Liver (tissue), 9 donors: ENCODE data around the gene DNAH17. TPM values are rescaled to one million over a fixed set of nuclear protein-coding genes. Genes with fewer than 3 reads are reported as not detected.

Experiments
- DNase-seq: peaks from one replicate; pipeline ENCODE4 v3.0.0-alpha.2; 2017; ENCODE audit warnings: low spot score
- H3K27ac ChIP-seq, 2 donors: one replicate each; pipeline ENCODE4 v1.7.0; 2013; ENCODE audit warnings: inconsistent platforms in 2 of 2, low read length in 2 of 2, control low read depth in 1 of 2, low read depth in 1 of 2, mild to moderate bottlenecking in 1 of 2
- H3K27me3 ChIP-seq, 4 donors: one replicate each; pipeline versions ENCODE4 v1.6.1 to v1.7.0; 2013; ENCODE audit warnings: low read length in 3 of 4, inconsistent platforms in 1 of 4, mild to moderate bottlenecking in 1 of 4, moderate library complexity in 1 of 4; ENCODE audit not compliant: control insufficient read depth in 4 of 4, insufficient read depth in 4 of 4
- H3K36me3 ChIP-seq, 4 donors: one replicate each; pipeline versions ENCODE4 v1.6.1 to v1.7.0; 2013; ENCODE audit warnings: low read length in 3 of 4, mild to moderate bottlenecking in 3 of 4, low read depth in 1 of 4, moderate library complexity in 1 of 4; ENCODE audit not compliant: control insufficient read depth in 4 of 4, insufficient read depth in 3 of 4
- H3K4me1 ChIP-seq, 4 donors: one replicate each; pipeline versions ENCODE4 v1.6.1 to v1.7.0; 2013; ENCODE audit warnings: low read length in 3 of 4, mild to moderate bottlenecking in 3 of 4, moderate library complexity in 1 of 4; ENCODE audit not compliant: control insufficient read depth in 4 of 4, insufficient read depth in 4 of 4
- H3K4me3 ChIP-seq, 3 donors: one replicate each; pipeline versions ENCODE4 v1.6.1 to v1.7.0; 2013; ENCODE audit warnings: low read length in 3 of 3, control low read depth in 1 of 3, low read depth in 1 of 3, mild to moderate bottlenecking in 1 of 3
- H3K9ac ChIP-seq, 2 donors: one replicate each; pipeline ENCODE4 v1.7.0; 2013; ENCODE audit warnings: low read length in 2 of 2, mild to moderate bottlenecking in 2 of 2, moderate library complexity in 2 of 2, control low read depth in 1 of 2, low read depth in 1 of 2
- H3K9me3 ChIP-seq, 4 donors: one replicate each; pipeline versions ENCODE4 v1.6.1 to v1.7.0; 2013; ENCODE audit warnings: low read length in 3 of 4; ENCODE audit not compliant: control insufficient read depth in 4 of 4
- FOXA1 ChIP-seq: IDR thresholded peaks from 2 replicates; pipeline ENCODE4 v1.6.1; 2016; ENCODE audit warnings: antibody characterized with exemption
- FOXA2 ChIP-seq: IDR thresholded peaks from 2 replicates; pipeline ENCODE4 v1.6.1; 2016; ENCODE audit warnings: antibody characterized with exemption
- GABPA ChIP-seq, 2 donors: IDR thresholded peaks in 1 of 2; conservative IDR thresholded peaks in 1 of 2; 2 replicates each; pipeline ENCODE4 v1.6.1; 2016; ENCODE audit warnings: antibody characterized with exemption in 2 of 2, mild to moderate bottlenecking in 1 of 2, moderate library complexity in 1 of 2
- HNF4A ChIP-seq, 2 donors: conservative IDR thresholded peaks; 2 replicates each; pipeline ENCODE4 v1.6.1; 2016; ENCODE audit warnings: antibody characterized with exemption in 2 of 2, mild to moderate bottlenecking in 2 of 2
- HNF4G ChIP-seq: IDR thresholded peaks from 2 replicates; pipeline ENCODE4 v1.6.1; 2016; ENCODE audit warnings: antibody characterized with exemption
- JUND ChIP-seq, 2 donors: IDR thresholded peaks; 2 replicates each; pipeline ENCODE4 v1.6.1; 2016; ENCODE audit warnings: antibody characterized with exemption in 2 of 2
- NR2F2 ChIP-seq: IDR thresholded peaks from 2 replicates; pipeline ENCODE4 v1.6.1; 2016; ENCODE audit warnings: antibody characterized with exemption
- RXRA ChIP-seq, 2 donors: IDR thresholded peaks; 2 replicates each; pipeline ENCODE4 v1.6.1; 2017 to 2018; ENCODE audit warnings: antibody characterized with exemption in 2 of 2, mild to moderate bottlenecking in 1 of 2
- TAF1 ChIP-seq: conservative IDR thresholded peaks from 2 replicates; pipeline ENCODE4 v1.6.1; 2016; ENCODE audit warnings: antibody characterized with exemption, mild to moderate bottlenecking
- YY1 ChIP-seq: IDR thresholded peaks from 2 replicates; pipeline ENCODE4 v1.6.1; 2016; ENCODE audit warnings: antibody characterized with exemption, mild to moderate bottlenecking
- WGBS: extraction: QIAGEN DNeasy Blood & Tissue Kit; methylation state at CpG from one replicate; pipeline ENCODE4 v1.1.7; 2013; 5-methylcytosine and 5-hydroxymethylcytosine counted together
- polyA plus RNA-seq, 2 donors: library from polyadenylated mRNA; stranded (reverse) in 1 of 2; unstranded in 1 of 2; fragments of 200-250 nt in 1 of 2; fragments of >200 nt in 1 of 2; fragmentation: Nextera tagmentation in 1 of 2; extraction: Ambion mirVana in 1 of 2; gene quantifications; one replicate each; pipeline versions ENCODE4 v1.2.1 to v1.2.3, GENCODE V29; 2013 to 2015
- total RNA-seq, 2 donors: library from RNA; depleted of rRNA; stranded (reverse); fragments of >200 nt; gene quantifications; one replicate each; pipeline ENCODE4 v1.2.3, GENCODE V29; 2014
- TF ChIP-seq, protein P1 (sequence below): IDR thresholded peaks from 2 replicates; pipeline ENCODE4 v1.6.1; 2016; ENCODE audit warnings: antibody characterized with exemption, mild to moderate bottlenecking
- TF ChIP-seq, protein P2 (sequence below): IDR thresholded peaks from 2 replicates; pipeline ENCODE4 v1.6.1; 2016; ENCODE audit warnings: antibody characterized with exemption
- TF ChIP-seq, protein P3 (sequence below): fragments of 150-350 bp; IDR thresholded peaks from 2 replicates; pipeline ENCODE4 v1.5.1; 2017; ENCODE audit warnings: improper control_type of control experiment, low read depth, low read length; ENCODE audit not compliant: missing input control
- TF ChIP-seq, protein P4 (sequence below): IDR thresholded peaks from 2 replicates; pipeline ENCODE4 v1.6.1; 2016; ENCODE audit warnings: antibody characterized with exemption
- TF ChIP-seq, protein P5 (sequence below): IDR thresholded peaks from 2 replicates; pipeline ENCODE4 v1.6.1; 2016; ENCODE audit warnings: antibody characterized with exemption
- donor health status: healthy.
- donor health status: healthy.
- donor health status: healthy.
- donor health status: healthy.
- donor health status: healthy.

Gene DNAH17
- total and polyA plus RNA-seq, 4 donors, result 0.09 to 0.79 TPM; not detected in 2

DNA sequence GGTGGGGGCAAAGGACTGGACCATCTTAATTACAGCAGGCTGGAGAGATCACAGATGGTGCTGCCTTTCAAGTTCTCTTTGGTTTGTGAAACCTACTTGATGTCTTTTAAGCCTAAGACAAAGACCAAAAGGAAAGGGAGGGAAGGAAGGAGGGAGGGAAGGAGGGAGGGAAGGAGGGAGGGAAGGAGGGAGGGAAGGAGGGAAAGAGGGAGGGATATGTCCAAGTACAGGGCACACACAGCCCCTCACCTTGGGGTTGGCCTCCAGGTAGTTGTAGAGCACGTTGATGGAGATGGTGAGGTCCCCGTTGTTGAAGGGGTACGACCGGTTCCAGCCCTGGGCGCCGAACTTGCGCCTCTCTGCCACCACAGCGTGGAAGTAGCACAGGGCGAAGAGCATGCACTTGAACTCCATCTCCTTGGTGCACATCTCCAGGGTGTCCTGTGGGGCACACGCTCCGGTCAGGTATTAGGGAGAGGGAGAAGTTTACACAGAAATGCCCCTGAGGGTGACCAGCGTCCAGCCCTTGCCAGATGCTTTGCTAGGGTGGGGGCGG lies 143.3 kb downstream of the DNAH17 start:
- TF ChIP-seq NR2F2 (no peak), GABPA (IDR thresholded peaks at IDR 0.05 in 1 of 2, conservative IDR thresholded peaks at IDR 0.05 in 1 of 2) (no peak)
- TF ChIP-seq, protein P1, sequence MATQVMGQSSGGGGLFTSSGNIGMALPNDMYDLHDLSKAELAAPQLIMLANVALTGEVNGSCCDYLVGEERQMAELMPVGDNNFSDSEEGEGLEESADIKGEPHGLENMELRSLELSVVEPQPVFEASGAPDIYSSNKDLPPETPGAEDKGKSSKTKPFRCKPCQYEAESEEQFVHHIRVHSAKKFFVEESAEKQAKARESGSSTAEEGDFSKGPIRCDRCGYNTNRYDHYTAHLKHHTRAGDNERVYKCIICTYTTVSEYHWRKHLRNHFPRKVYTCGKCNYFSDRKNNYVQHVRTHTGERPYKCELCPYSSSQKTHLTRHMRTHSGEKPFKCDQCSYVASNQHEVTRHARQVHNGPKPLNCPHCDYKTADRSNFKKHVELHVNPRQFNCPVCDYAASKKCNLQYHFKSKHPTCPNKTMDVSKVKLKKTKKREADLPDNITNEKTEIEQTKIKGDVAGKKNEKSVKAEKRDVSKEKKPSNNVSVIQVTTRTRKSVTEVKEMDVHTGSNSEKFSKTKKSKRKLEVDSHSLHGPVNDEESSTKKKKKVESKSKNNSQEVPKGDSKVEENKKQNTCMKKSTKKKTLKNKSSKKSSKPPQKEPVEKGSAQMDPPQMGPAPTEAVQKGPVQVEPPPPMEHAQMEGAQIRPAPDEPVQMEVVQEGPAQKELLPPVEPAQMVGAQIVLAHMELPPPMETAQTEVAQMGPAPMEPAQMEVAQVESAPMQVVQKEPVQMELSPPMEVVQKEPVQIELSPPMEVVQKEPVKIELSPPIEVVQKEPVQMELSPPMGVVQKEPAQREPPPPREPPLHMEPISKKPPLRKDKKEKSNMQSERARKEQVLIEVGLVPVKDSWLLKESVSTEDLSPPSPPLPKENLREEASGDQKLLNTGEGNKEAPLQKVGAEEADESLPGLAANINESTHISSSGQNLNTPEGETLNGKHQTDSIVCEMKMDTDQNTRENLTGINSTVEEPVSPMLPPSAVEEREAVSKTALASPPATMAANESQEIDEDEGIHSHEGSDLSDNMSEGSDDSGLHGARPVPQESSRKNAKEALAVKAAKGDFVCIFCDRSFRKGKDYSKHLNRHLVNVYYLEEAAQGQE, result no peak
- TF ChIP-seq, protein P2, sequence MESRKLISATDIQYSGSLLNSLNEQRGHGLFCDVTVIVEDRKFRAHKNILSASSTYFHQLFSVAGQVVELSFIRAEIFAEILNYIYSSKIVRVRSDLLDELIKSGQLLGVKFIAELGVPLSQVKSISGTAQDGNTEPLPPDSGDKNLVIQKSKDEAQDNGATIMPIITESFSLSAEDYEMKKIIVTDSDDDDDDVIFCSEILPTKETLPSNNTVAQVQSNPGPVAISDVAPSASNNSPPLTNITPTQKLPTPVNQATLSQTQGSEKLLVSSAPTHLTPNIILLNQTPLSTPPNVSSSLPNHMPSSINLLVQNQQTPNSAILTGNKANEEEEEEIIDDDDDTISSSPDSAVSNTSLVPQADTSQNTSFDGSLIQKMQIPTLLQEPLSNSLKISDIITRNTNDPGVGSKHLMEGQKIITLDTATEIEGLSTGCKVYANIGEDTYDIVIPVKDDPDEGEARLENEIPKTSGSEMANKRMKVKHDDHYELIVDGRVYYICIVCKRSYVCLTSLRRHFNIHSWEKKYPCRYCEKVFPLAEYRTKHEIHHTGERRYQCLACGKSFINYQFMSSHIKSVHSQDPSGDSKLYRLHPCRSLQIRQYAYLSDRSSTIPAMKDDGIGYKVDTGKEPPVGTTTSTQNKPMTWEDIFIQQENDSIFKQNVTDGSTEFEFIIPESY, result no peak
- peaks cover 0 to 9% (median 0%) of the 10 kb centered on the region in 4 donors for H3K36me3 ChIP-seq
- H3K9ac ChIP-seq, result no peak overlapping the region
- no peak overlapping the region for H3K4me3 ChIP-seq
- H3K27me3 ChIP-seq, result no peaks in the 10 kb centered on the region
- no peaks in the 10 kb centered on the region for H3K9me3 ChIP-seq
- H3K4me1 ChIP-seq, result peaks cover 2 to 10% (median 5%) of the 10 kb centered on the region in 4 donors
- H3K27ac ChIP-seq, result no peak overlapping the region
- no peak for DNase-seq
- WGBS, result 88% methylated on average over 13 of the region's 13 CpGs

DNA sequence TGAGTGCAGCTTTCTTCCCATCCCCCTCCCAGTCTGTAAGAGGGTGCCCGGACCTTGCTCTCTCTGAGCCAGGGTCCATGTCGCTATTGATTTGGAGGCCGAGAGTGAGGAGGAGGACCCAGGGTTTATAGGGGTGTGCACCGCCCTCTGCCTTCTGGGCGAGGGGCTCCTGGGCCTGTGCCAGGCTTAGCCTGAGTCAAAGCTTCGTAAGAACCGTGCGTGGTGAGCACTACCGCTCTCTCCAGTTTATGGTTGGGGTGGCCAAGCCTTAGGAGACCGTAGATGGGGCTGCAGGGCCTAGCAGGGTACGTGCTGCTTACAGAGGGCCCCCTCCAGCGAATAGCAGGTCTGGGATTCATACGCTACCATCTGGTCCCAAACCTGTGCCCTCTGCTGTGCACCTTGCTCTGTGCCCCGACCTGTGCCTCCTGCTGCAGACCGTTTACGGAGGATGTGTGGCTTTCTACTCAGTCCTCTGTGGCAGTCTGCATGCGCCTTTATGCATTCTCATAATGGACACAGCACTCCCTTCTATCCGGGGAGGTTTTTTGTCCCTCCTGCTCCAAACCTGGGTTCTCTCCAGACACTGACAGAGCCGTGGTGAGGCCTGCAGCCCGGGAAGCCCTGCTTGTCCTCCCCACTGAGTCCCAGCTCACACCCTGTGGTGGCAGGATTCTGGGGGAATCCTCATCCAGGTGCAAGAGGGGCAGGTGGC lies 144.0 kb downstream of the DNAH17 start:
- Histone ChIP-seq H3K27me3 (no peaks in the 10 kb centered on the region), H3K9me3 (no peaks in the 10 kb centered on the region), H3K4me3 (no peak overlapping the region), H3K36me3 (peaks cover 0 to 9% (median 0%) of the 10 kb centered on the region in 4 donors), H3K4me1 (peaks cover 2 to 10% (median 5%) of the 10 kb centered on the region in 4 donors), H3K27ac (no peak overlapping the region), H3K9ac (no peak overlapping the region)
- no peak for DNase-seq
- 66% methylated on average over 20 of the region's 20 CpGs for WGBS
- TF ChIP-seq HNF4A (conservative IDR thresholded peaks at IDR 0.05) (no peak), NR2F2 (no peak), HNF4G (no peak), FOXA1 (no peak), GABPA (IDR thresholded peaks at IDR 0.05 in 1 of 2, conservative IDR thresholded peaks at IDR 0.05 in 1 of 2) (no peak), FOXA2 (no peak), JUND (IDR thresholded peaks at IDR 0.05) (no peak), YY1 (no peak), RXRA (IDR thresholded peaks at IDR 0.05) (no peak), TAF1 (no peak)
- TF ChIP-seq, protein P3, sequence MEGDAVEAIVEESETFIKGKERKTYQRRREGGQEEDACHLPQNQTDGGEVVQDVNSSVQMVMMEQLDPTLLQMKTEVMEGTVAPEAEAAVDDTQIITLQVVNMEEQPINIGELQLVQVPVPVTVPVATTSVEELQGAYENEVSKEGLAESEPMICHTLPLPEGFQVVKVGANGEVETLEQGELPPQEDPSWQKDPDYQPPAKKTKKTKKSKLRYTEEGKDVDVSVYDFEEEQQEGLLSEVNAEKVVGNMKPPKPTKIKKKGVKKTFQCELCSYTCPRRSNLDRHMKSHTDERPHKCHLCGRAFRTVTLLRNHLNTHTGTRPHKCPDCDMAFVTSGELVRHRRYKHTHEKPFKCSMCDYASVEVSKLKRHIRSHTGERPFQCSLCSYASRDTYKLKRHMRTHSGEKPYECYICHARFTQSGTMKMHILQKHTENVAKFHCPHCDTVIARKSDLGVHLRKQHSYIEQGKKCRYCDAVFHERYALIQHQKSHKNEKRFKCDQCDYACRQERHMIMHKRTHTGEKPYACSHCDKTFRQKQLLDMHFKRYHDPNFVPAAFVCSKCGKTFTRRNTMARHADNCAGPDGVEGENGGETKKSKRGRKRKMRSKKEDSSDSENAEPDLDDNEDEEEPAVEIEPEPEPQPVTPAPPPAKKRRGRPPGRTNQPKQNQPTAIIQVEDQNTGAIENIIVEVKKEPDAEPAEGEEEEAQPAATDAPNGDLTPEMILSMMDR, result no peak
- TF ChIP-seq, protein P1, result no peak
- TF ChIP-seq, protein P4, sequence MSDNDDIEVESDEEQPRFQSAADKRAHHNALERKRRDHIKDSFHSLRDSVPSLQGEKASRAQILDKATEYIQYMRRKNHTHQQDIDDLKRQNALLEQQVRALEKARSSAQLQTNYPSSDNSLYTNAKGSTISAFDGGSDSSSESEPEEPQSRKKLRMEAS, result no peak
- TF ChIP-seq, protein P5, sequence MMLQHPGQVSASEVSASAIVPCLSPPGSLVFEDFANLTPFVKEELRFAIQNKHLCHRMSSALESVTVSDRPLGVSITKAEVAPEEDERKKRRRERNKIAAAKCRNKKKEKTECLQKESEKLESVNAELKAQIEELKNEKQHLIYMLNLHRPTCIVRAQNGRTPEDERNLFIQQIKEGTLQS, result no peak
- TF ChIP-seq, protein P2, result no peak
